ENCODE results near the gene HIRIP3. TPM values are rescaled to one million over a fixed set of nuclear protein-coding genes. Genes with fewer than 3 reads are reported as not detected.

Gene HIRIP3
- total and polyA plus RNA-seq, 2 of the 8 experiments (the other 6 are each of a cell fraction or from before 2014, with no cell fraction given): 11.9 to 18.5 TPM

- no peak overlapping the region for H3K4me3 ChIP-seq (ENCODE audit: extremely low read depth in 1 of 4, insufficient read depth in 2 of 4, low read depth in 3 of 4, low read length in 4 of 4)
- H3K4me1 ChIP-seq (replicated peaks in 1 of 4; ENCODE audit: control insufficient read depth in 3 of 4, insufficient read depth in 4 of 4, low read length in 3 of 4): no peaks in the 10 kb centered on the region
- peaks cover 2 to 10% (median 9%) of the 10 kb centered on the region in 4 experiments for H3K27me3 ChIP-seq (replicated peaks in 1 of 4; ENCODE audit: control insufficient read depth in 3 of 4, extremely low read depth in 1 of 4, insufficient read depth in 3 of 4, low read length in 3 of 4)
- H3K9me3 ChIP-seq (ENCODE audit: insufficient read depth in 2 of 2, low read depth in 1 of 2, low read length in 1 of 2): peaks cover 11% of the 10 kb centered on the region in 2 experiments
- no peak overlapping the region for H3K9ac ChIP-seq (replicated peaks in 1 of 4; ENCODE audit: extremely low read depth in 1 of 4, low read depth in 3 of 4, low read length in 3 of 4)
- H2BK12ac ChIP-seq (ENCODE audit: low read depth, low read length): no peak overlapping the region
- H4K8ac ChIP-seq (ENCODE audit: extremely low read depth, insufficient read depth, low read length): no peak overlapping the region
- H4K91ac ChIP-seq (replicated peaks; ENCODE audit: insufficient read length, low read length): no peak overlapping the region
- no peak overlapping the region for H3K56ac ChIP-seq (replicated peaks; ENCODE audit: insufficient read length, low read depth, low read length)
- H3K4ac ChIP-seq (replicated peaks; ENCODE audit: insufficient read length, low read depth, low read length): no peak overlapping the region
- no peaks in the 10 kb centered on the region for H3K23me2 ChIP-seq (ENCODE audit: low read depth, low read length)
- H3K18ac ChIP-seq (ENCODE audit: extremely low read depth, low read length): no peak overlapping the region
- H2BK5ac ChIP-seq (ENCODE audit: low read depth, low read length): no peak overlapping the region
- no peaks in the 10 kb centered on the region for H3K79me1 ChIP-seq (ENCODE audit: low read depth, low read length)
- no peak overlapping the region for H2AK5ac ChIP-seq (ENCODE audit: low read depth, low read length)
- H3K14ac ChIP-seq (ENCODE audit: insufficient read length): no peak overlapping the region
- H3K79me2 ChIP-seq (ENCODE audit: control insufficient read depth in 1 of 2, insufficient read depth in 2 of 2, low read length in 2 of 2): no peaks in the 10 kb centered on the region
- no peak overlapping the region for H2BK15ac ChIP-seq (ENCODE audit: low read length)
- H4K5ac ChIP-seq (ENCODE audit: insufficient read length, low read depth, low read length): no peak overlapping the region
- no peak overlapping the region for H2AFZ ChIP-seq (ENCODE audit: low read length)
- H3K4me2 ChIP-seq (ENCODE audit: insufficient read depth in 1 of 2, low read depth in 2 of 2, low read length in 2 of 2): no peak overlapping the region
- ChIA-PET CTCF (ENCODE audit: partially characterized antibody) (no interaction called here), POLR2A (ENCODE audit: partially characterized antibody) (no interaction called here)
- H4K20me1 ChIP-seq (replicated peaks in 1 of 2; ENCODE audit: control insufficient read depth in 1 of 2, insufficient read depth in 2 of 2, low read length in 2 of 2): no peaks in the 10 kb centered on the region
- FAIRE-seq (no peak), DNase-seq (ENCODE audit: low read depth in 1 of 2, low spot score in 2 of 2) (no peak)
- 86% methylated on average over 4 of the region's 4 CpGs; no CpG with 5 or more reads in 1 of the 2 experiments for WGBS, 2 experiments (ENCODE audit: extremely low coverage in 1 of 2, insufficient coverage in 1 of 2, insufficient read length in 1 of 2, insufficient replicate concordance in 2 of 2, low coverage in 1 of 2, low lambda C conversion rate in 2 of 2, missing lambda C conversion rate in 1 of 2)
- peaks cover 0 to 20% (median 9%) of the 10 kb centered on the region in 4 experiments; a peak in 5 of 8 replicates for H3K36me3 ChIP-seq (ENCODE audit: control insufficient read depth in 2 of 4, insufficient read depth in 4 of 4, low read length in 3 of 4)
- no peak overlapping the region for H3K27ac ChIP-seq (ENCODE audit: low read depth, low read length)
- H3K23ac ChIP-seq (ENCODE audit: insufficient read length): no peak overlapping the region
- H2BK20ac ChIP-seq (ENCODE audit: low read length): no peak overlapping the region
- no peak overlapping the region for H2BK120ac ChIP-seq (replicated peaks; ENCODE audit: low read depth, low read length)
- no peak for TF ChIP-seq POLR2AphosphoS5 (IDR thresholded peaks at IDR 0.05; ENCODE audit: low read depth, low read length)
- TF ChIP-seq POLR2A (IDR thresholded peaks at IDR 0.05; ENCODE audit: control extremely low read depth in 1 of 2, low read depth in 2 of 2, low read length in 2 of 2): no peak
- no peak for TF ChIP-seq MAFK (IDR thresholded peaks at IDR 0.05; ENCODE audit: low read depth, low read length)
- no peak for TF ChIP-seq SUZ12 (IDR thresholded peaks at IDR 0.05; ENCODE audit: low read length)
- no peak for TF ChIP-seq CREB1 (IDR thresholded peaks at IDR 0.05)
- TF ChIP-seq RAD21 (IDR thresholded peaks at IDR 0.05 in 1 of 2, conservative IDR thresholded peaks at IDR 0.05 in 1 of 2; ENCODE audit: low read depth in 2 of 2, low read length in 2 of 2): no peak
- TF ChIP-seq SIN3A (conservative IDR thresholded peaks at IDR 0.05 in 1 of 2, IDR thresholded peaks at IDR 0.05 in 1 of 2; ENCODE audit: low read depth in 1 of 2, low read length in 2 of 2): no peak
- TF ChIP-seq JUN (IDR thresholded peaks at IDR 0.05; ENCODE audit: low read depth, low read length): no peak
- no peak for TF ChIP-seq EZH2 (IDR thresholded peaks at IDR 0.05; ENCODE audit: low read depth, low read length, severe bottlenecking)
- no peak for TF ChIP-seq CTBP2 (IDR thresholded peaks at IDR 0.05; ENCODE audit: borderline replicate concordance, insufficient read depth, insufficient read length, low read length)
- TF ChIP-seq TCF12 (IDR thresholded peaks at IDR 0.05; ENCODE audit: low read depth, low read length): no peak
- TF ChIP-seq HDAC2 (IDR thresholded peaks at IDR 0.05; ENCODE audit: borderline replicate concordance in 1 of 2, low read depth in 2 of 2, low read length in 2 of 2): no peak
- no peak for TF ChIP-seq ASH2L (IDR thresholded peaks at IDR 0.05; ENCODE audit: low read length)
- TF ChIP-seq TBP (IDR thresholded peaks at IDR 0.05; ENCODE audit: low read depth, low read length): no peak
- no peak for TF ChIP-seq RXRA (IDR thresholded peaks at IDR 0.05; ENCODE audit: insufficient read depth, low read depth, low read length)
These were observed 27.2 kb downstream of the HIRIP3 start for GRCh38 chr16:29968205-29968604.
